H4 (cell line): Measurements from ENCODE around the gene METRN. TPM values are rescaled to one million over a fixed set of nuclear protein-coding genes. Genes with fewer than 3 reads are reported as not detected.

Experiments used
- DNase-seq: peaks from one replicate; pipeline ENCODE4 v3.0.0-alpha.2; 2015; ENCODE audit warnings: low spot score
- total RNA-seq: library from RNA; depleted of rRNA; stranded (reverse); fragments of >200 nt; shearing (Covaris generic); gene quantifications from 2 replicates; pipeline ENCODE4 v1.2.3, GENCODE V29; 2014

Gene METRN
- total RNA-seq, 1 experiment from 2014 or later, result 21.4 TPM

DNA sequence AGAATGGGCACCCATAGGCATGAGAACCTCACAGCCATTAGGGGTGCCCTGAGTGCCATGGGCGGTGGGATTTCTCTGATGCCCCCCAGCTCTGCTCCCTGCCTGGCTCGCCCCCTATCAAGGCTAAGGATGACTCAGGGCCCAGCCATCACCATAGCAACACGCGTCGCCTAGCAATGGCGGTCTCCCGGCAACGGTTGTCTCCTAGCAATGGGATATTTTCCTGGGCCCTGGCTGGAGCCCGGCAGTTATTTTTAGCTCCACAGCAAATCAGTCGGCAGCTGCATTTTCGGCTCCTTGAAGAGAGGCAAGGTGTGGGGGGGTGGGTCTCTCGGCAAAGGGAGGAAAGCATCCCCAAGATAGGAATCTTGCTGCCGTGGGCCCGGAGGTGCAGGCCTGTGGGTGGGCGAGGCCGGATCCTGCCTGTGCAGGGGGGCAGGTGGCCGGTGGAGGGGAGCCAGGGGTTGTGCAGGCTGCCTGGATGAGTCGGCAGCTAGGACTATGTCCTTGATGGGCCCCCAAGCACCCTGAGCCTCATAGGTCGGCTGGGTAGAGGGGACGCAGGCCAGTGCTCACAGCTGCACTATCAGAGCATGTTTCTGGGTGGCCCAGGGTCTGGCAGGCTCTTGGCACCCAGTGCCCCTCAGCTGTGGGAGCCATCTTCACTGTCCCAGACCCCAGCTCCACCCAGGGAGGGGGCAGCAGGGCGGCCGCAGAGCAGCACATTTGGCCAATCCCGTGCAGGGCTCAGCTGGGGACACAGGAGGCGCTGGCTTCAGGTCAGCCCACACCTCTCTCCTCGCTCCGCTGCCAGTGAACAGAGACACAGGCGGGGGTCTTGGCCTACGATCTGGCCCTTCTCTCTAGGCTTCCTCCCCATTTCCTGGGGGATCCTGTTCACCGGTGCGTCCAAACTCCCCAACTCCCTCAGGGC, 5.1 kb upstream of the METRN start:
- DNase-seq, result peak; percentile 58

DNA sequence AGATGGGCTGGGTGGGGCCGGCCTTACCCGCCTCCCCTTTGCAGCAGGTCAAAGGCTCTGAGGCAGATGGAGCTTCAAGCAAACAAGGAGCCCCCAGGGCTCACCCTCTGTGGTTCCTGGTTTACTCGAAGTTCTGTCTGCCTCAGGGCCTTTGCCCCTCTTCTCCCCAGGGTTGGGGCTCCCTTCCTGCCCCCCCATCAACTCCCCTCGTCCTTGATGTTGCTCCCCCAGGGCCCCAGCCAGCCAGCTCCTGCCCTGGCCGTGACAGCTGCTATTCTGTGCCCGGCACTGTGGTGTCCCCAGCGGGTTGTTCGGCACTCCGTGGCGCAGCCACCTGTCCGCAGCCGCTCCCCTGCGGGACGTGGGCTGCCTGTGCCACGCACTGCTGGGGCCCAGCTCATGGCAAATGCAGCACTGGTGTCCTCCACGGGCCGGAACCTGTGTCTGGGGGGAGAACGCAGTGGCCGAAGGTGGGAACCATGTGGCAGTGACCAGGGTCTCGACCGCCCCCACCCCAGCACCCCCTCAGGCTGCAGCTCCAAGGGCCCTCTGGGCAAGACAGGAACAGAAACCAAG, 4.3 kb upstream of the METRN start:
- DNase-seq, result no peak

DNA sequence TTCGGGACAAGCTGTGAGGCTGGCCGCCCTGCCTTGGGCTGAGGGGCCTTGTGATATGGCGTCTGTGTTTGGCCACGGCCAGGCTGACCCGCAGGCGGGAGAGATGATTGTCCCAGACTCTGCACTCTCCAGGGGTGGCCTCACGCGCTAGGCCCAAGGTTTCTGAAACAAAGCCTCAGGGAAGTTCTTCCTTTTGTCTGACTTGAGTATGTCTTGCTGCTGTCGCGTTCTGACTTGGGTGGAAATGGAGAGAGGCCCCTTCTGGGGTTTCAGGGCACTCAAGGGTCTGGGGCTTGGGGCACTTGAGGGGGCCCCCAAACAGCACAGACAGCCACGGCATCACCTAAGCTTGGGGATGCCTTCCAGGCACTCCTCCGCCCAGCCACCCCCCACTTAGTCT, 3.8 kb upstream of the METRN start:
- DNase-seq, result no peak

DNA sequence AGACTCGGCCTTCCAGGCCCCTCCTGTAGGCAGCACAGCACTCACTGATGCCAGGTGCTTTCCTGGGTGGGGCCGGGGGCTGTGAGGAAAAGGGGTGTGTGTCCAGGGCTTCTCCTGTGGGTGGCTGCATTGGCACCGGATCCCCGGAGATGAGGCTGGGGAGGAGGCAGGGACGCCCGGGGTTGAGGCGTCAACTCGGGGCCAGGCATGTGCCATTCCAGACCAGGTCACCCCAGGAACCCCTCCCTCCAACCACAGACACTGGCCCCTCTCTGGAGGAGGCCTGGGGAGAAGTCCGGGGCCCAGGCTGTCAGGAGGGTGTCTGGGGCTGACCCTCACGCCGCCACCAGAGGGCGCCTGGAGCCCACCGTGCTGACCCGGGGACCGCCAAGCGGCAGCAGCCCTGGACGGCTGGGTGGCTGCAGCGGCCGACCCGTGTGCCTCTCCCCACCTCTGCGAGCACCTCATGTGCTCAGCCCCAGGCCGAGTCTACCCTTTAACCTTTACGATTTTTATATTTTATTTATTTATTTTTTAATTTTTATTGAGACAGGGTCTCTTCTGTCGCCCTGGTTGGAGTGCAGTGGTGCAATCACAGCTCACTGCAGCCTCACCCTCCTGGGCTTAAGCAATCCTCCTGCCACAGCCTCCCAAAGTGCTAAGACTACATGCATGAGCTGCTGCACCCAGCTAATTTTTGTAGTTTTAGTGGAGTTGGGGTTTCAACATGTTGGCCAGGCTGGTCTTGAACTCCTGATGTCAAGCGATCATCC, 3.2 kb upstream of the METRN start:
- DNase-seq, result peak; percentile 42

DNA sequence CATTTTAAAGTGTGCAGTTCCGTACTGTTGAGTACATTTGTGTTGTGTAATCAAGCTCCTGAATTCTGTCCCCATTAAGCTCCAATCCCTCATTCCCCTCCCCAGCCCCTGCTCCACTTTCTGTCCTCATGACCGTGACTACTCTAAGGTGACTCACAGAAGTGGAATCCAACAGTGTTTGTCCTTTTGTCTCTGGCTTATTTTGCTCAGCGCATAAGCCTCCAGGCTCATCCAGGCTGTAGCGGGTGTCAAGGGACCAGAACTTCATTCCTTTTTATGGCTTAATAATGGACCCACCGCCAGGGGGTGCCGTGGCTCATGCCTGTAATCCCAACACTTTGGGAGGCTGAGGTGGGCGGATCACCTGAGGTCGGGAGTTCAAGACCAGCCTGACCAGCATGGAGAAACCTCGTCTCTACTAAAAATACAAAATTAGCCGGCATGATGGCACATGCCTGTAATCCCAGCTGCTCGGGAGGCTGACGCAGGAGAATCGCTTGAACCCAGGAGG, 2.1 kb upstream of the METRN start:
- DNase-seq, result peak; percentile 83

DNA sequence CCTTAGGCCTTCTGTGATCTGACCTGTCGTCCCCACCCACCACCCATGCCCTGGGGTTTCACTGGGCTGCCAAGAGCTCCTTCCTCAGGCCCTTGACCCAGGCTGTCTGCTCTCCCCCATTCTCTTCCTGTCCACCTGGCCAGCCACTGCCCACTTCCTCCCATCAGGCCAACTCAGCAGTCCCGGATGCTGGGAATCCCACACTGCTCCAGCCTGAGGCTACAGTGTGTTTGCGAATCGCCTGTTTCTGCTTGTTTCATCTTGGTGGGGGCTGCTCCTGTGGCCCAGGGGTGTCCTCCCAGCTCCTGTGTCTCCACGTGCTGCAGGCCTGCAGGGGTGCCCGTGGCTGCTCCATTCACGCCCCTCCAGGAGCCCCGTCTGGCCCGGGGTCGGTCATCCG, 839 bp upstream of the METRN start:
- no peak for DNase-seq

DNA sequence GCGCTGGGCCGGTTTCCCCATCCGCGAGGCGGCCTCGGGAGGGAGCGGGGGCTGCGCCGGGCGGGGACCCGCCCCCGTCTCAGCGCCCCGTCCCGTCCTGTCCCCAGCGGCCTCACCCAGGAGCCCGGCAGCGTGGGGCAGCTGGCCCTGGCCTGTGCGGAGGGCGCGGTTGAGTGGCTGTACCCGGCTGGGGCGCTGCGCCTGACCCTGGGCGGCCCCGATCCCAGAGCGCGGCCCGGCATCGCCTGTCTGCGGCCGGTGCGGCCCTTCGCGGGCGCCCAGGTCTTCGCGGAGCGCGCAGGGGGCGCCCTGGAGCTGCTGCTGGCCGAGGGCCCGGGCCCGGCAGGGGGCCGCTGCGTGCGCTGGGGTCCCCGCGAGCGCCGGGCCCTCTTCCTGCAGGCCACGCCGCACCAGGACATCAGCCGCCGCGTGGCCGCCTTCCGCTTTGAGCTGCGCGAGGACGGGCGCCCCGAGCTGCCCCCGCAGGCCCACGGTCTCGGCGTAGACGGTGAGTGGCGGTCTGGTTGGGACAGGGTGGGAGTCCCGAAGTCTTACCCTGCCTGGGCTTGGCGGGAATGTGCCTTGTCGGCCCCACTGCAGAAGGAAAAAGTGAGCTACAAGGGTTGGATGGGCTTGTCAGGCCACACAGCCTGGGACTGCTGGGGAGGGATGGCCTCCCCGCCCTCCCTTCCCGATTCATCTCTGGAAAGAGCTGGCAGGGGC, 720 bp downstream of the METRN start:
- DNase-seq, result no peak

DNA sequence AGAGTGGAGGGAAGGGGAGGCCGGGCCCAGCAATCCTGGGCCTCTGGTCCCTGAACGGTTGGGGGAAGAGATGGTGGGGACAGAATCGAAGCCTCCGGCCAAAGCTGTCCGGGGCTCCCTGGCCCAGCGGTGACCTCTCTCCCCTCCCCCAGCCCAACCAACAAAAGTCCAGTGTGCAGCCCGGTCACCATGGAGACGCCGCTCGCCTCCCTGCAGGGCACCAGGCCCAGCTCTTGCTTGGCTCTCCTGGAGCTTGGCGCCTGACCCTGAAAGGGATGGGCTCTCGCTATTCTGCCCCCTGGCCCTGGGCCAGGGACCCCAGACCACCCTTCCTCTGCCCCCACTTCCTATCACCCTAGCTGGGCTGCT, 1.3 kb downstream of the METRN start:
- DNase-seq, result no peak

DNA sequence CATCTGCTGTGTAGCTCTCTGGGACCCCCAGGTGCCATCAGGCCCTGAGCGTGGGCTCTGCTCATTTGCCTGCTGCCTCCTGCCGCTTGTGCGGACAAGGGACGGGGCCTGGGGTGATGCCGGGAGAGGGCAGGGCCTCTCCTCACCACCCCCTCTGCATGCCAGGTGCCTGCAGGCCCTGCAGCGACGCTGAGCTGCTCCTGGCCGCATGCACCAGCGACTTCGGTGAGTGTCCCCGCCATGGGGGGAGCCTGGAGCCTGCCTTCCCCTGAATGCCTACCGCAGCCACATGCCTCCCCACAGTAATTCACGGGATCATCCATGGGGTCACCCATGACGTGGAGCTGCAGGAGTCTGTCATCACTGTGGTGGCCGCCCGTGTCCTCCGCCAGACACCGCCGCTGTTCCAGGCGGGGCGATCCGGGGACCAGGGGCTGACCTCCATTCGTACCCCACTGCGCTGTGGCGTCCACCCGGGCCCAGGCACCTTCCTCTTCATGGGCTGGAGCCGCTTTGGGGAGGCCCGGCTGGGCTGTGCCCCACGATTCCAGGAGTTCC, 1.9 kb downstream of the METRN start:
- no peak for DNase-seq

DNA sequence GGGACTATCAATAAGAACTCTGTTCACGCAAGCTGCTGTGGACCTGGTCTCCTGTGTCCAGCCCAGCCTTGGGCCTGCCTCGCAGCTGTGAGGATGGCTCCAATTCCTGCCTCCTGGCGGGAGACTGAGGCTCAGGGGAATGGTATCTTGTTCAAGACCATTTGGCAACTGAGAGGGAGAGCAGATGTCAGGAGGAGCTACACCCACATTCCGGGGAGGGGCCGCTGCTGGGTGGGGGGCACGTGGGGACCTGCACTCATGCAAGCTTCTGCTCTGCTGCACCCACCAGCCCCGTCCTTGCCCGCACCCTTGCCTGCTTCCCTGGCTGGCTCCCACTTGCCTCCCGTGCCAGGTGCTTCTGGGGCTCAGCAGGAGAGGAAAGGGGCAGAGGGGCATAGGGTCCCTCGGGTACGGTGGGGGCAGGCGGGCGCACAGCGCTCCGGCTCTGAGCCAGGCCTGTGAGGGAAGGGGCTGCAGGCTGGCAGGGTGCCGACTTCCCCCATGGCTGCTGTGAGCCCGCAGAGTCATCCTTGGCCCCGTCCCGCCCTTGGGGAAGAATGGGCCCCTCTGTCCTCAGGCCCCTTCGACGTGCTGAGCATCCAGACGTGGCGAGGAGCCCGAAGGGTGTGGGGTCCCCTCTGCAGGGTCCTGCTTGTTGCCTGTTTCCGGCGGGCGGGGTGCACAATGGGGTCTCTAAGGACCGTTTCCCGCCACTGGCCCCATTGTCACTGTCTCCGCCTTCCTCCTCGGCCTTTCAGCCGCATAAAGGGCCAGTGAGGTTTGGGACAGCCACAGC, 2.7 kb downstream of the METRN start:
- DNase-seq, result no peak

DNA sequence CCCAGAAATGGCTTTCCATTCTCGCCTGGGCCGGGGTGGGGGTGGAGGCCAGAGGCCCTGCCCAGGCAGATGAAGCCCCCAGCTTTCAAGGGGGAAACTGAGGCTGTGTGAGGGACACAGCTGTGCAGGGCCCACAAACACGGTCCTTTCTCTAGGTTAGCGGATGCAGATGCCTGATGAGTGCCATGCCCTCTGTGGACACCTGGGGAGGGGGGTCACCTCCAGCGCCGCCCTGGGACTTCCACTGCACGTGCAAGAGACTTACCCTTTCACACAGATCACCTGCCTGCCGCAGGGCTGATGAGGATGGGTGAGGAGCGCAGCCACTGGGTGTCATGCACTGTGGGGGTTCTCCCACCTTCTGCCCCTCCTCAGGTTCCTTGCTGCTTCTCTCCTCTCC, 3.5 kb downstream of the METRN start:
- no peak for DNase-seq

DNA sequence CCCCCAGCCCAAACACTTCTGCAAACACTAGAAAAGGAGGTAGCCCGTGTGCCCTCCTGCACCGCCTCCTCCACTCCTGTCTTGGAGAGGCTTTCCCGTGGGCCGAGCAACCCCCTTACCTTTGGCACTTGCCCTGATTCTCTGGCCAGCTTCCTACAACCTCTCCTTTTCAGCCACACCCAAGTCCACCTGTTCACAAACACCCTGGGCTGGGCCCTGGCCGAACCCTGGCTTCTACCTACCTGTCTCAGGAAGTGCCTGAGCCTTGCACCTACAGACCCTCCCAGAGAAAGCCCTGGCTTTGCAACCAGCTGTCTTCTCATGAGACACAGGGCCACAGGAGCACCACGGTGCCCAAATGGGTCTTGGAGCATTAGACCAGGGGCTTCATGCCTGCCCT, 4.0 kb downstream of the METRN start:
- DNase-seq, result no peak

DNA sequence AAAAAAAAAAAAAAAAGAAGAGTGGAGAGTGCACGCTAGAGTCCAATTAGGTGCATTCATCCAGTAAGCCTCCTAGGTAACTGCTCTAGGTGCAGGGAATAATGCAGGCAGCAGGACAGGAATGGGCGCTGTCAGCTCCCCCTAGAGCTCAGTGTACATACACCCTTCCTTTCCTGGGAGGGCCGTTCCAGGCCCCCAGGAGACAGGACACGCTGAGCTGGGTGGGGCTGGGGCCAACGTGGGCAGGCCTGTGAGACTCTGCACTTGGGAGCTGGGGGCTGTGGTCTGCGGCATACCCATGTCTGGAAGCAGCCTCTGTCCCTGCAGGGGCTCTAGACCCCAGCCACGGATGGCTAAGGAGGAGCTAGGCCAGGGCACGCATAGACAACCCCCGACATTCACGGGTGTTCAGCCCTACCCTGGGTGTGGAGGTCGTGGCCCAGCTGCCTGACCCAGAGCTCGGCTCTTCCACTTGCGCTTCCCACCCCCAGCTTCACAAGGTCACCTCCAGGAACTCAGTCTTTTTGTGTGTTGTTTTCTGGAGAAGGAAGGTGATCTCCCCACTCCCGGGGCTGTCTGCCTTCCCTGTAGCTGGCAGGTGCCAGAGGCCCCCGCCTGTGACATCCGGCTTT, 5.0 kb downstream of the METRN start:
- no peak for DNase-seq

DNA sequence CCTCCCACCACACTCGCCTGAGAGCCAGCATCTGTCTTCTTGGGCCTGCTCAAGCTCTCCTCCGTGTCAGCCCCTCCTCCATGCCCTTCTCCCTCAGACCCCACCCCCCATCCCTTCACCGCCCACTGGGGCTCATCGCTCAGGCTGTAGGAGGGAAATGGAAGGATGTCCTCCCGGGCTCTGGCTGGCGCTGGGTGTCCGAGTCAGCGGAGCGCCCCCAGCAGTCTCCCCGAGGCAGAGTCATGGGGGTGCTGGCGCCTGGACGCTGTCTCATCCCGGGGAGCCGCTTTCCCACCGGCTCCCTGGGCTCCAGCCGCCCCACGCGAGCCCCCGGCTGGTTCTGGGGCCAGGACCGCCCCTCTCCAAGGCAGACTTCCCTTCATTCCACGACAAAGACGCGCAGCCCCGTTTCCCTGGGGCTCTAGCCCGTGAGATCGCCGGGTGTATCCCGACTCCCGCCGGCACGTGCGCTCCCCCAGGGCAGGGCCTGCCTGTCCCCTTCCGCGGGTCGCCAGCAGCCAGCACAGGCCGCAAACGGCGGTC, 5.6 kb downstream of the METRN start:
- DNase-seq, result peak; percentile 60

DNA sequence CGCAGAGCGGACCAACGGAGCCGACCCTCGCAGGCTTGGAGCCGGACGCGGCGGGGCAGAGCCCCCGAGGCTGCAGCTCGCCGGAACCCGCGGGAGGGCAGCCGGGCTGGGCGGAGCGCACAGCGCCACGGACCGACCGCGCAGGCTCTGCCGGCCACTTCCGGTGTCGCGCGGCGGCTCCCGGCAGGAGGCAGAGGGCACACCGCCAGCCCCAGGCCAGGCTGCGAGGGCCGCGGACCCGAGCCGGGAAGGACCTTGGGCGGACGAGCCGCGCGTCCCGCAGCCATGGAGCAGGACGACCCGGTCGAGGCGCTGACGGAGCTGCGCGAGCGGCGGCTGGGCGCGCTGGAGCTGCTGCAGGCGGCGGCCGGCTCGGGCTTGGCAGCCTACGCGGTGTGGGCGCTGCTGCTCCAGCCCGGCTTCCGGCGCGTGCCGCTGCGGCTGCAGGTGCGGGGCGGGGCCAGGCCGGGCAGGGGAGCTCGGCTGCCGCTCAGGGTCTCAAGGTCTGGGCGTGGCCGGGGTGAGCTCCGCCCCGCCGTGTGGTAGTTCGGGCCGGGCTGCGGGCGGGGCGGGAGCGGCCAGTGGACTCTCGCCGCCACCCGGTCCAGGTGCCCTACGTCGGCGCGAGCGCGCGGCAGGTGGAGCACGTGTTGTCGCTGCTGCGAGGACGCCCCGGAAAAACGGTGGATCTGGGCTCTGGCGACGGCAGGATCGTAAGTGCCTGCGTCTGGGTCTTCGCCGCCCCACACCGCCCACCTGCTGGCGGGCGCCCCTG, 6.3 kb downstream of the METRN start, which contains the start of gene ANTKMT:
Gene ANTKMT (plus strand): TSS at position 157 of the 775 bp plus-strand sequence. CDS start 129 bp downstream, at position 286.
- peak; percentile 65 for DNase-seq

DNA sequence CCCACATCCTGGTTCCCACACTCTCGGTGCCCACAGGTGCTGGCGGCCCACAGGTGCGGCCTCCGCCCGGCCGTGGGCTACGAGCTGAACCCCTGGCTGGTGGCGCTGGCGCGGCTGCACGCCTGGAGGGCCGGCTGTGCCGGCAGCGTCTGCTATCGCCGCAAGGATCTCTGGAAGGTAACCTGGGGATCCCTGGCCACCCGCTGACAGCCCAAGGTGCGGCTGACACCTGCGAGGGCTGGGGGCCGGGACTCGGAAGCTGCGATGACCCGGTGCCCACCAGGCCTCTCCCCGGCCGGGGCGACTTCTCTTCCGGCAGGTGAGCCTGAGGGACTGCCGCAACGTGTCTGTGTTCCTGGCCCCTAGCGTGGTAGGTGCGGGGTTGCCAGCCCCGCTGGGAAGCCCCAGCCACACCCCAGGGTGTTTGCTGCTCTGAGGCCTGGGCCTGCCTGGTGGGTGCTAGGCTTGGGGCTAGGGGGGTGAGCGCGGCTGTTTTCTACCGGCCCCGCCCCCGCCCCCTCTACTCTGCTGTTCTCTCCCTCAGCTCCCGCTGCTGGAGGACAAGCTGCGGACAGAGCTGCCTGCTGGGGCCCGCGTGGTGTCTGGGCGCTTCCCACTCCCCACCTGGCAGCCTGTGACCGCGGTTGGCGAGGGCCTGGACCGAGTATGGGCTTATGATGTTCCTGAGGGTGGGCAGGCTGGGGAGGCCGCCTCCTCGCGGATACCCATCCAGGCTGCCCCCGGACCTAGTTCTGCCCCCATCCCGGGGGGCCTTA, 7.0 kb downstream of the METRN start:
- no peak for DNase-seq

DNA sequence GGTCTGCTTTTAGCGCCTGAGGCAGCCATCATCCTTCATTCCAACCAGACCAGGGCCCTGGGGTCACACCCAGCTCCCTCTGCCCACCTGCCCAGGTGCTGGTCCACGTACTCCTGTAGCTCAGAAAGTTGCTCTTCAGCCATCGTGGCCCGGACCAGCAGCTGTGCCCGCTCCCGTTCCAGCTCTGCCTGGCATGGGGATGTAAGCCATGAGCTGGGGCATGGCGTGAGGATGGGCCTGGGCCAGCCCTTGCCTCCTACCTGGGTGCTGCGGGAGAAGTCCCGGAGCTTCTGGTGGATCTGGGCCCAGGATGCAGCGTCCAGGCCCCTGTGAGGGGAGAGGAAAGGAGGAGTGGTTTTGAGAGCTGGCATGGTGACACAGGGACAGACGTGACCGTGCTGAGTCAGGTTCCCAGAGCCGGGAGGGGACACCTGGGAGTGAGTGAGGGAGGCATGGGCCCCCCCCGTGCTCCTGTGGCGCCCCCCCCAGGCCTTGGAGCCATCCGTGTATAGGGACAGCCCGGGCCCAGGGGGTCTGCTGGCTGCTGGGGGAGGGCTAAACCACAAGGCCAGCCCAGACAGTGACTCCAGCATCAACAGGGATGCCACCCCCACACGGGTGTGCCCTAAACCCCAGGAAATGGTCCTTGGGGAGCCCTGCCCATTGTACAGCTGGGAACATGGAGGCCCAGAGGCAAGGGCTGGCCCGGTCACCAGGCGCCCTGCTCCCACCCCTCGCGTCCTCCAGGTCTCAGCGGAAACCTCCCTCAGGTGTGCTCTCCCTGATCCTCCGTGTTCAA, 8.1 kb downstream of the METRN start:
- no peak for DNase-seq
